GM12878 (cell line): Measurements from ENCODE around the gene NR6A1. TPM values are rescaled to one million over a fixed set of nuclear protein-coding genes. Genes with fewer than 3 reads are reported as not detected.

Experiments used
- ATAC-seq: fragments of 200-7000 bp; cut with Tn5 transposase; 3 replicates; pipeline ENCODE4 v1.9.1; 2020; ENCODE audit warnings: mild to moderate bottlenecking, moderate library complexity
- BruUV-seq: library from RNA; stranded (reverse); fragments of 400-500 nt; replicated peaks from 2 replicates; lab custom pipeline; 2021; lab: Mats Ljungman, UMichigan
- CTCF ChIA-PET: fragments of 300-600 bp; sonication (Branson Sonifier 250); formaldehyde crosslinking; extraction: SDS; loops from one replicate; lab custom pipeline; 2021; ENCODE audit warnings: inconsistent platforms; lab: Yijun Ruan, JAX
- POLR2A ChIA-PET: fragments of 350-600 bp; formaldehyde crosslinking; extraction: SDS; loops from one replicate; lab custom pipeline; 2021; ENCODE audit warnings: inconsistent platforms; lab: Charles Lee
- RAD21 ChIA-PET: fragments of 300-600 bp; sonication (Branson Sonifier 250); formaldehyde crosslinking; loops from one replicate; lab custom pipeline; 2023; ENCODE audit warnings: antibody characterized with exemption; ENCODE audit not compliant: unreplicated experiment; lab: Charles Lee
- SMC1A ChIA-PET: fragments of 300-600 bp; sonication (Branson Sonifier 250); formaldehyde crosslinking; loops from one replicate; lab custom pipeline; 2023; ENCODE audit not compliant: unreplicated experiment, uncharacterized antibody; lab: Charles Lee
- DNase-seq: peaks from one replicate; pipeline ENCODE4 v3.0.0-alpha.2; 2011; ENCODE audit warnings: low read depth, low spot score
- FAIRE-seq: peaks from 3 replicates; lab custom pipeline; 2011; peaks lifted over from hg19 to GRCh38; lab: Jason Lieb, UNC
- H2AFZ ChIP-seq: 2 replicates; pipeline ENCODE4 v1.6.0; 2011; ENCODE audit warnings: low read depth, low read length, control low read depth; ENCODE audit not compliant: control insufficient read depth
- H3K27ac ChIP-seq: 2 replicates; pipeline ENCODE4 v1.5.1; 2011; ENCODE audit warnings: control low read depth; ENCODE audit not compliant: control insufficient read depth, insufficient read depth
- H3K27me3 ChIP-seq, 2 experiments: replicated peaks in 1 of 2; 2 replicates each; pipeline versions ENCODE4 v1.6.0 to v1.6.1; 2011; ENCODE audit warnings: low read length in 1 of 2; ENCODE audit not compliant: control insufficient read depth in 2 of 2, insufficient read depth in 2 of 2
- H3K36me3 ChIP-seq, 2 experiments: 2 replicates each; pipeline ENCODE4 v1.5.1; 2011; ENCODE audit warnings: low read length in 1 of 2; ENCODE audit not compliant: control insufficient read depth in 2 of 2, insufficient read depth in 2 of 2
- H3K4me1 ChIP-seq: 2 replicates; pipeline ENCODE4 v1.6.1; 2011; ENCODE audit warnings: mild to moderate bottlenecking, low read length, moderate library complexity, mixed read lengths; ENCODE audit not compliant: control insufficient read depth, insufficient read depth
- H3K4me2 ChIP-seq: 2 replicates; pipeline ENCODE4 v1.6.0; 2011; ENCODE audit warnings: control low read depth; ENCODE audit not compliant: control insufficient read depth, insufficient read depth
- H3K4me3 ChIP-seq: fragments of 200-600 bp; sonication (generic); 2 replicates; pipeline ENCODE4 v1.5.1; 2016
- H3K79me2 ChIP-seq: 2 replicates; pipeline ENCODE4 v1.6.0; 2011; ENCODE audit warnings: low read length; ENCODE audit not compliant: control insufficient read depth, insufficient read depth
- H3K9ac ChIP-seq: 2 replicates; pipeline ENCODE4 v1.8.0; 2011; ENCODE audit warnings: low read length, control low read depth, mixed read lengths; ENCODE audit not compliant: control insufficient read depth, insufficient read depth
- H3K9me3 ChIP-seq: replicated peaks from 3 replicates; pipeline ENCODE4 v1.5.1; 2011; ENCODE audit warnings: mild to moderate bottlenecking, low read length; ENCODE audit not compliant: control insufficient read depth, insufficient read depth
- H4K20me1 ChIP-seq: 2 replicates; pipeline ENCODE4 v1.6.0; 2011; ENCODE audit not compliant: control insufficient read depth, insufficient read depth
- EGR1 ChIP-seq, 2 experiments: IDR thresholded peaks; 1 replicate in 1 of 2; 2 replicates in 1 of 2; pipeline ENCODE4 v1.6.1; 2011 to 2012; ENCODE audit warnings: low read depth in 2 of 2, low read length in 2 of 2, borderline replicate concordance in 1 of 2, mild to moderate bottlenecking in 1 of 2, moderate library complexity in 1 of 2
- FOXM1 ChIP-seq: IDR thresholded peaks from 2 replicates; pipeline ENCODE4 v1.6.1; 2012; ENCODE audit warnings: low read depth, mild to moderate bottlenecking, inconsistent platforms, low read length, moderate library complexity
- KDM1A ChIP-seq: fragments of 200-600 bp; sonication (generic); IDR thresholded peaks from 2 replicates; pipeline ENCODE4 v1.6.1; 2016; ENCODE audit warnings: borderline replicate concordance
- PAX5 ChIP-seq: IDR thresholded peaks from 2 replicates; pipeline ENCODE4 v1.6.1; 2011; ENCODE audit warnings: low read depth, low read length, borderline replicate concordance
- POLR2AphosphoS5 ChIP-seq: IDR thresholded peaks from 2 replicates; pipeline ENCODE4 v1.6.1; 2011; ENCODE audit warnings: mild to moderate bottlenecking, low read length, inconsistent platforms
- POU2F2 ChIP-seq: IDR thresholded peaks from 3 replicates; pipeline ENCODE4 v1.6.1; 2011; ENCODE audit warnings: low read depth, mild to moderate bottlenecking, low read length, borderline replicate concordance
- RAD21 ChIP-seq: IDR thresholded peaks from 2 replicates; pipeline ENCODE4 v1.6.1; 2011; ENCODE audit warnings: mild to moderate bottlenecking, low read depth, low read length, moderate library complexity; ENCODE audit not compliant: insufficient read depth
- RCOR1 ChIP-seq: conservative IDR thresholded peaks from 2 replicates; pipeline ENCODE4 v1.6.1; 2012; ENCODE audit warnings: low read depth, low read length, improper control_type of control experiment
- RELA ChIP-seq: fragments of 450-650 bp; IDR thresholded peaks from 2 replicates; pipeline ENCODE4 v1.8.0; 2014; ENCODE audit warnings: borderline replicate concordance; ENCODE audit not compliant: partially characterized antibody
- TCF7 ChIP-seq: IDR thresholded peaks from 2 replicates; pipeline ENCODE4 v1.6.1; 2014; ENCODE audit warnings: antibody characterized with exemption, borderline replicate concordance
- ZNF384 ChIP-seq: IDR thresholded peaks from 2 replicates; pipeline ENCODE4 v1.6.1; 2012; ENCODE audit warnings: low read depth, mild to moderate bottlenecking, low read length, improper control_type of control experiment, borderline replicate concordance
- WGBS: methylation state at CpG from one replicate; pipeline ENCODE4 v1.1.6; 2016; ENCODE audit warnings: low lambda C conversion rate; ENCODE audit not compliant: insufficient replicate concordance, insufficient coverage; ENCODE audit errors: missing lambda C conversion rate; 5-methylcytosine and 5-hydroxymethylcytosine counted together
- in situ Hi-C: fragments of 300-500 bp; cut with MboI; formaldehyde crosslinking; loops from 9 replicates; pipeline ENCODE4 v1.14.3; 2018; ENCODE audit warnings: mixed read lengths
- intact Hi-C: fragments of 100-400 bp; cut with micrococcal nuclease; formaldehyde crosslinking; loops from one replicate; pipeline ENCODE4 v1.14.2; 2022; ENCODE audit not compliant: unreplicated experiment
- polyA plus RNA-seq, 11 experiments: library from polyadenylated mRNA; depleted of rRNA in 4 of 11; unstranded in 6 of 11; stranded (reverse) in 5 of 11; fragments of >200 nt; fragmentation: Nextera tagmentation in 4 of 11; fragmentation: Illumina TruSeq in 1 of 11; extraction: Ambion mirVana in 4 of 11; extraction: Trizol in 1 of 11; gene quantifications; 1 replicate in 1 of 11; 2 replicates in 10 of 11; pipeline versions ENCODE4 v1.2.1 to v1.2.3, GENCODE V29; 2011 to 2016; ENCODE audit warnings: inconsistent platforms in 2 of 11, missing spikeins in 2 of 11, low read depth in 1 of 11
- total RNA-seq, 4 experiments: library from RNA; depleted of rRNA in 3 of 4; stranded (reverse); fragments of >200 nt in 3 of 4; fragmentation: Illumina TruSeq in 1 of 4; extraction: Trizol in 1 of 4; gene quantifications; 2 replicates each; pipeline versions ENCODE4 v1.2.1 to v1.2.3, GENCODE V29; 2013 to 2021
- TF ChIP-seq, protein P1 (sequence below): fragments of 450-650 bp; formaldehyde crosslinking; IDR thresholded peaks from 2 replicates; pipeline ENCODE4 v1.4.0; 2020; ENCODE audit warnings: mild to moderate bottlenecking, moderate library complexity
- TF ChIP-seq, protein P2 (sequence below): fragments of 450-650 bp; IDR thresholded peaks from 2 replicates; pipeline ENCODE4 v1.6.1; 2017; ENCODE audit warnings: mild to moderate bottlenecking, moderate library complexity
- TF ChIP-seq, protein P3 (sequence below): IDR thresholded peaks from 2 replicates; pipeline ENCODE4 v1.6.1; 2012; ENCODE audit warnings: low read depth, low read length, improper control_type of control experiment

Gene NR6A1
- total and polyA plus RNA-seq, 10 of the 15 experiments (the other 5 are each of a cell fraction or from before 2014, with no cell fraction given): 1.2 to 9.2 (median 4.6) TPM

DNA sequence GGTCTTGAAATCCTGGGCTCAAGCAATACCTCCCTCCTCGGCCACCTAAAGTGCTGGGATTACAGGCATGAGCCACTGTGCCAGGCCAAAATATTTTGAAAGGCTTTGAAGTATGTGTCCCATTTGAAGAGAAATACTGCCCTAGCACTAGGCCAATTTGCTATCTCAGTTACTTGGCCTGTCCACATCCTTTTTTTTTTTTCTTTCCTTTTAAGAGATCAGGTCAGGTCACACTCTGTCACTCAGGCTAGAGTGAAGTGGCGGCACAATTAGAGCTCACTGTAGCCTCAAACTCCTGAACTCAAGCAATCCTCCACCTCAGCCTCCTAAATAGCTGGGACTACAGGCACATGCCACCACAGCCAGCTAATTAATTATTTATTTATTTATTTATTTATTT is 84.2 kb downstream of the NR6A1 start:
- no peaks in the 10 kb centered on the region; the same call in 2 of the 3 replicates for H3K9me3 ChIP-seq
- in situ Hi-C loops (no loop called here), intact Hi-C loops (no loop called here)
- no peaks in the 10 kb centered on the region for H3K27me3 ChIP-seq
- H3K4me2 ChIP-seq: no peak overlapping the region
- CTCF ChIA-PET: interaction anchor here (0.5 to 3.8 kb wide), 8 partner anchors 9 to 135 kb away, joined by 3 to 19 read pairs (median 3); no protein-coding TSS in a partner anchor
- no peak overlapping the region for H2AFZ ChIP-seq
- DNase-seq: no peak
- ATAC-seq: no peak
- H3K9ac ChIP-seq: no peak overlapping the region
- RAD21 ChIA-PET: interaction anchor here (1.9 to 3.5 kb wide), 2 partner anchors 65 to 70 kb away, joined by 5 to 10 read pairs; no protein-coding TSS in a partner anchor
- POLR2A ChIA-PET: interaction anchor here (0.6 to 1.3 kb wide), 2 partner anchors 12 to 26 kb away, joined by 3 to 5 read pairs; no protein-coding TSS in a partner anchor
- no peaks in the 10 kb centered on the region for H4K20me1 ChIP-seq
- no peak overlapping the region for H3K4me3 ChIP-seq
- H3K27ac ChIP-seq: no peak overlapping the region
- peaks cover 2% of the 10 kb centered on the region for H3K79me2 ChIP-seq
- WGBS: 96% methylated on average over 2 of the region's 2 CpGs
- TF ChIP-seq, protein P1, sequence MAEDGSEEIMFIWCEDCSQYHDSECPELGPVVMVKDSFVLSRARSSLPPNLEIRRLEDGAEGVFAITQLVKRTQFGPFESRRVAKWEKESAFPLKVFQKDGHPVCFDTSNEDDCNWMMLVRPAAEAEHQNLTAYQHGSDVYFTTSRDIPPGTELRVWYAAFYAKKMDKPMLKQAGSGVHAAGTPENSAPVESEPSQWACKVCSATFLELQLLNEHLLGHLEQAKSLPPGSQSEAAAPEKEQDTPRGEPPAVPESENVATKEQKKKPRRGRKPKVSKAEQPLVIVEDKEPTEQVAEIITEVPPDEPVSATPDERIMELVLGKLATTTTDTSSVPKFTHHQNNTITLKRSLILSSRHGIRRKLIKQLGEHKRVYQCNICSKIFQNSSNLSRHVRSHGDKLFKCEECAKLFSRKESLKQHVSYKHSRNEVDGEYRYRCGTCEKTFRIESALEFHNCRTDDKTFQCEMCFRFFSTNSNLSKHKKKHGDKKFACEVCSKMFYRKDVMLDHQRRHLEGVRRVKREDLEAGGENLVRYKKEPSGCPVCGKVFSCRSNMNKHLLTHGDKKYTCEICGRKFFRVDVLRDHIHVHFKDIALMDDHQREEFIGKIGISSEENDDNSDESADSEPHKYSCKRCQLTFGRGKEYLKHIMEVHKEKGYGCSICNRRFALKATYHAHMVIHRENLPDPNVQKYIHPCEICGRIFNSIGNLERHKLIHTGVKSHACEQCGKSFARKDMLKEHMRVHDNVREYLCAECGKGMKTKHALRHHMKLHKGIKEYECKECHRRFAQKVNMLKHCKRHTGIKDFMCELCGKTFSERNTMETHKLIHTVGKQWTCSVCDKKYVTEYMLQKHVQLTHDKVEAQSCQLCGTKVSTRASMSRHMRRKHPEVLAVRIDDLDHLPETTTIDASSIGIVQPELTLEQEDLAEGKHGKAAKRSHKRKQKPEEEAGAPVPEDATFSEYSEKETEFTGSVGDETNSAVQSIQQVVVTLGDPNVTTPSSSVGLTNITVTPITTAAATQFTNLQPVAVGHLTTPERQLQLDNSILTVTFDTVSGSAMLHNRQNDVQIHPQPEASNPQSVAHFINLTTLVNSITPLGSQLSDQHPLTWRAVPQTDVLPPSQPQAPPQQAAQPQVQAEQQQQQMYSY (CRISPR knock-in tag): no peak
- no peak for TF ChIP-seq KDM1A
- TF ChIP-seq POLR2AphosphoS5: no peak
- no peak for TF ChIP-seq POU2F2
- no peak for TF ChIP-seq RAD21
- no peak for TF ChIP-seq ZNF384
- TF ChIP-seq, protein P2, sequence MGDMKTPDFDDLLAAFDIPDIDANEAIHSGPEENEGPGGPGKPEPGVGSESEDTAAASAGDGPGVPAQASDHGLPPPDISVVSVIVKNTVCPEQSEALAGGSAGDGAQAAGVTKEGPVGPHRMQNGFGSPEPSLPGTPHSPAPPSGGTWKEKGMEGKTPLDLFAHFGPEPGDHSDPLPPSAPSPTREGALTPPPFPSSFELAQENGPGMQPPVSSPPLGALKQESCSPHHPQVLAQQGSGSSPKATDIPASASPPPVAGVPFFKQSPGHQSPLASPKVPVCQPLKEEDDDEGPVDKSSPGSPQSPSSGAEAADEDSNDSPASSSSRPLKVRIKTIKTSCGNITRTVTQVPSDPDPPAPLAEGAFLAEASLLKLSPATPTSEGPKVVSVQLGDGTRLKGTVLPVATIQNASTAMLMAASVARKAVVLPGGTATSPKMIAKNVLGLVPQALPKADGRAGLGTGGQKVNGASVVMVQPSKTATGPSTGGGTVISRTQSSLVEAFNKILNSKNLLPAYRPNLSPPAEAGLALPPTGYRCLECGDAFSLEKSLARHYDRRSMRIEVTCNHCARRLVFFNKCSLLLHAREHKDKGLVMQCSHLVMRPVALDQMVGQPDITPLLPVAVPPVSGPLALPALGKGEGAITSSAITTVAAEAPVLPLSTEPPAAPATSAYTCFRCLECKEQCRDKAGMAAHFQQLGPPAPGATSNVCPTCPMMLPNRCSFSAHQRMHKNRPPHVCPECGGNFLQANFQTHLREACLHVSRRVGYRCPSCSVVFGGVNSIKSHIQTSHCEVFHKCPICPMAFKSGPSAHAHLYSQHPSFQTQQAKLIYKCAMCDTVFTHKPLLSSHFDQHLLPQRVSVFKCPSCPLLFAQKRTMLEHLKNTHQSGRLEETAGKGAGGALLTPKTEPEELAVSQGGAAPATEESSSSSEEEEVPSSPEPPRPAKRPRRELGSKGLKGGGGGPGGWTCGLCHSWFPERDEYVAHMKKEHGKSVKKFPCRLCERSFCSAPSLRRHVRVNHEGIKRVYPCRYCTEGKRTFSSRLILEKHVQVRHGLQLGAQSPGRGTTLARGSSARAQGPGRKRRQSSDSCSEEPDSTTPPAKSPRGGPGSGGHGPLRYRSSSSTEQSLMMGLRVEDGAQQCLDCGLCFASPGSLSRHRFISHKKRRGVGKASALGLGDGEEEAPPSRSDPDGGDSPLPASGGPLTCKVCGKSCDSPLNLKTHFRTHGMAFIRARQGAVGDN: no peak
- TF ChIP-seq TCF7: no peak
- no peak for TF ChIP-seq RCOR1
- no peak for TF ChIP-seq RELA
- no peak for TF ChIP-seq FOXM1
- TF ChIP-seq, protein P3, sequence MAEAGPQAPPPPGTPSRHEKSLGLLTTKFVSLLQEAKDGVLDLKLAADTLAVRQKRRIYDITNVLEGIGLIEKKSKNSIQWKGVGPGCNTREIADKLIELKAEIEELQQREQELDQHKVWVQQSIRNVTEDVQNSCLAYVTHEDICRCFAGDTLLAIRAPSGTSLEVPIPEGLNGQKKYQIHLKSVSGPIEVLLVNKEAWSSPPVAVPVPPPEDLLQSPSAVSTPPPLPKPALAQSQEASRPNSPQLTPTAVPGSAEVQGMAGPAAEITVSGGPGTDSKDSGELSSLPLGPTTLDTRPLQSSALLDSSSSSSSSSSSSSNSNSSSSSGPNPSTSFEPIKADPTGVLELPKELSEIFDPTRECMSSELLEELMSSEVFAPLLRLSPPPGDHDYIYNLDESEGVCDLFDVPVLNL: no peak
- no peak for TF ChIP-seq PAX5
- no peak for TF ChIP-seq EGR1 (IDR thresholded peaks at IDR 0.05; ENCODE audit: borderline replicate concordance in 1 of 2, low read depth in 2 of 2, low read length in 2 of 2)
- SMC1A ChIA-PET: interaction anchor here (0.9 to 5.0 kb wide), 10 partner anchors 8 to 70 kb away, joined by 3 to 22 read pairs (median 4); no protein-coding TSS in a partner anchor
- FAIRE-seq: no peak
- H3K36me3 ChIP-seq: peaks cover 1 to 6% of the 10 kb centered on the region in 2 experiments; a peak in 2 of 4 replicates
- H3K4me1 ChIP-seq: peaks cover 5% of the 10 kb centered on the region
- no TSS peak for BruUV-seq
